HG02943 (cell line): ENCODE results near the gene NPHP4.
"Not testable (repeated sequence)": the region's sequence is repeated elsewhere in the genome, so short reads cannot be mapped to it uniquely, and the experiment has no call there.

Experiments used
- ATAC-seq: cut with Tn5 transposase; IDR thresholded peaks from one replicate; pipeline ENCODE4 v1.9.1; 2021; ENCODE audit warnings: mild to moderate bottlenecking, low read depth, moderate library complexity; ENCODE audit not compliant: unreplicated experiment

NPHP4 gene

GRCh38 chr1:6025269-6026094 is 33.3 kb upstream of the NPHP4 start:
- no peak for ATAC-seq

GRCh38 chr1:6024376-6024775 is 32.2 kb upstream of the NPHP4 start:
- no peak for ATAC-seq

DNA sequence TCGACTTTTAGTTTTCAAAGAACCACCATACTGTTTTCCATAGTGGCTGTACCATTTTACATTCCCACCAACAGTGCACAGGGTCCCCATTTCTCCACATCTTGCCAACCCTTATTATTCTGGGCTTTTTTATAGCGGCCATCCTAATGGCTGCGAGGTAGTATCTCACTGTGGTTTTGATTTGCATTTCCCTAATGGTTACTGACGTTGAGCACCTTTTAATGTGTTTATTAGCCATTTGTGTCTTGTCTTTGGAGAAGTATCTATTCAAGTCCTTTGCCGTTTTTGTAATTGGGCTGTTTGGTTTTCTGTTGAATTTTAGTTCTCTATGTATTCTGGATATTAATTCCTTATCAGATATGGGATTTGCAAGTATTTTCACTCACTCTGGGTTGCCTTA is 31.1 kb upstream of the NPHP4 start:
- ATAC-seq, result no peak

GRCh38 chr1:6022193-6022592 is 30.0 kb upstream of the NPHP4 start:
- ATAC-seq, result no peak

GRCh38 chr1:6019166-6019845 is 27.1 kb upstream of the NPHP4 start:
- no peak for ATAC-seq

DNA sequence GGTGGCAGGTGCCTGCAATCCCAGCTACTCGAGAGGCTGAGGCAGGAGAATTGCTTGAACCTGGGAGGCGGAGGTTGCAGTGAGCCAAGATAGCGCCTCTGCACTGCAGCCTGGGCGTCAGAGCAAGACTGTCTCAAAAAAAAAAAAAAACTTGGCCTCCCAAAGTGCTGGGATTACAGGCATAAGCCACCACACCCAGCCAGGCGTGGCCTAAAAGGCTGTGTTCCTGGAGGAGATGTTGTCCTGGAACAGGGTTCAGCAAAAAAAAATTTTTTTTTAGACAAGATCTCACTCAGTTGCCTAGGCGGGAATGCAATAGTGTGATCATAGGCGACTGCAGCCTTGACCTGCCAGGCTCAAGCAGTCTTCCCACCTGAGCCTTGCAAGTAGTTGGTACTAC is 25.4 kb upstream of the NPHP4 start:
- not testable (repeated sequence) for ATAC-seq

GRCh38 chr1:6016191-6016865 is 24.1 kb upstream of the NPHP4 start:
- no peak for ATAC-seq

DNA sequence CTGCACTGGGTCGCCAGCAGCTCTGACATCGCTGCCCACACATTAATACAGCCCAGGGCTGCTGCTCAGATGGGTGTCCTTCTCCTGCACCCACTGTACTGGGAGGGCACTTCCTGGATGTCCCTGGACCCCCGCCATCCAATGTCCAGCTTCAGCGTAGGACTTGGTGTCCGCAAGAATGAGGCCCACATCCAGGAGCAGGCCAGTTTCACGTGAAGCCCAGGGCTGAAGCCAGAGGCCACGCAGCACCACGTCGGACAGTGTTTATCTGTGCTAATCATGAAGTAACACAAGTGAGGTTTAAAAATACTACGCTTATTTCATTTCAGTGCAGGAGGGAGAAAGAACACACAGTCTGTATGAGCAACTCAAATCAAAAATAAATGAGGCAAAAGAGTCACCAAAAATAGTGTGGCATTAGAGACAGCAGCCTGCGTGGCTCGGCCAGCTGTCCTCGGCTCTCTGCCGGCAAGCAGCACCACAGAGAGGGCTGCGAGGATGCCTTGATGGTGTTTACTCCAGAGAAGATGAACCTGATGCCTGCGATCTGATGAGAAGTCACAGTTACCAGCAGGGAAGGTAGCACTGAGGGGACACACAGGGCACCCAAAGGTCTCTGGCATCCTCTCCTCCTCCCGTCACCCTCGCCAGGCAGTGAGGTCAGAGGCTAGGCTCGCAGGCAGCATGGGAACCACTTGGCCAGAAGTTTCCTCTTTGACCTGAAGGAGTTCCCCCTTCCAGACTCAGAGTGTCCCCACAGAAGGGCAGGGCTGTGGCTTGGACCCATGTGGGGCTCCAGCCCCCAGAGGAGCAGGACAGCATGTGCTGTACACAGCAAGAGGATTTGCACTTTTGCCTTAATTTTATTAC is 22.1 kb upstream of the NPHP4 start:
- no peak for ATAC-seq

GRCh38 chr1:6013491-6013890 is 21.3 kb upstream of the NPHP4 start:
- ATAC-seq, result no peak

DNA sequence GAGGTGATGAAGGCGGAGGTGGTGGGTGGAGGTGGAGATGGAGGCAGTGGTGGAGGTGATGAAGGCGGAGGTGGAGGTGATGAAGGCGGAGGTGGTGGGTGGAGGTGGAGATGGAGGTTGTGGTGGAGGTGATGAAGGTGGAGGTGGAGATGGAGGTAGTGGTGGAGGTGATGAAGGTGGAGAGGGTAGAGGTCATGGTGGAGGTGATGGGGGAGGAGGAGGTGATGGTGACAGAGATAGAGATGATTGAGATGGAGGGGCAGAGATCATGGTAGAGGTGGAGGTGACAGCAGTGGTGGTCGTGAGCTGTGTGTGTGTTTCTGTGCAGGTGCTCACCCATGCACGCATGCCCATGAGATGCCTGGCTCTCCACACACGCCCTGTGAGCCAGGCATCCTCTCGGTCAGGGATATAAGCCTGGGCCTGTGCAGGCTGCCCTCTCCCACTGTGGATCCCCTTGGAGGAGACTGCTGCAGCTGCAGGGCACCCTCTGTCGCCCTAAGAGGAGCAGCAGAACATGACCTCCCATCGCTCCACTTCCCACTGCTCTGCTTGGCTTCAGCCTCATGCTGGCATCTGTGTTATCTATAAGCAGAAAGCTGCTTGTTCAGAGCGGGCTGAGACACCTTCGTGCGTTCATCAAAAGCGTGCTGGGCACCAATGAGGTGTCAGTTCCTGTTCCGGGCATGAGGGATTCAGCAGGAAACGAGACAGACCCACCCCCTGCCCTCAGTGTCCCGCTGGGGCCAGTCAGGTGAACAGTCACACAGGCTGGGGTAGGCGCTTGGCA is 20.5 kb upstream of the NPHP4 start:
- no peak for ATAC-seq

GRCh38 chr1:6011946-6012258 is 19.7 kb upstream of the NPHP4 start:
- ATAC-seq, result no peak

- ATAC-seq, result no peak
These were observed 19.1 kb upstream of the NPHP4 start for GRCh38 chr1:6011161-6011945.

GRCh38 chr1:6010554-6010953 is 18.3 kb upstream of the NPHP4 start:
- no peak for ATAC-seq

DNA sequence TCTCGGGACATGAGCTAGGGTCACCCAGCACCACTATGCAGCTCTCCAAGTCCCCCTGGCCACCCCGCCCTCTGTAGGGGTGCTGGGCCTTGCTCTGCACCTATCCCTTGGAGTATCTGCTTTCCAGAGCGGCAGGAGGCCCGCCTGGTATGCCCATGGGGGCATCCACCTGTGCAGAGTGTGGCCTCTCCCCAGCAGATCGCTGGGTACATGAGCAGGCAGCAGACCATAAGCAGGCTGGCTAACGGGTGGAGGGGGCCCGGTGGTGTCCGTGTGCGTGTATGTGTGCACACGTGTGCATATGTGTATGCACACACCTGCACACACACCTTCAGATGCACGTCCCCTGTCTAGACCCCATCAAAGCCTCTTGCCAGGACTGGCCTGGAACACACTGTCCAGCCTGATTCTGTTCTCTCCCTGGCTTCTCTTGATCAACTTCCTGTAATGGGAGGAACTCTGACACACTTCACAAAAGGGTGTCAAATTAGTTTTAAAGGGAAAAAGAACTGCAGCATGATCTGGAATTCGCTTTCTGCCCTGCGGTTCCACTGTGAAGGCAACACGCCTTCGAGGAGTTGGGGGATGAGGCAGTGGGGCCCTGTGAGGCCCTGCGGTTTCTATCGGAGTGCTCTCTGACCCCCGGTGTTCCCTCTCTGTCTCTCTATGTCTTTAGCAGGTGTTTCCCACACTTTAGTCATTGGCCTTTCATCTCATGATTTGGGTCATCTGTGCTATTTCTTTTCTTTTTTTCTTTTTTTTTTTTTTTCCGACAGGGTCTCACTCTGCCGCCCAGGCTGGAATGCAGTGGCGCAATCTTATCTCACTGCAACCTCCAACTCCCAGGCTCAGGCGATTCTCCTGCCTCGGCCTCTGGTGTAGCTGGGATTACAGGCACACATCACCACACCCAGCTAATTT is 17.2 kb upstream of the NPHP4 start:
- ATAC-seq, result no peak

DNA sequence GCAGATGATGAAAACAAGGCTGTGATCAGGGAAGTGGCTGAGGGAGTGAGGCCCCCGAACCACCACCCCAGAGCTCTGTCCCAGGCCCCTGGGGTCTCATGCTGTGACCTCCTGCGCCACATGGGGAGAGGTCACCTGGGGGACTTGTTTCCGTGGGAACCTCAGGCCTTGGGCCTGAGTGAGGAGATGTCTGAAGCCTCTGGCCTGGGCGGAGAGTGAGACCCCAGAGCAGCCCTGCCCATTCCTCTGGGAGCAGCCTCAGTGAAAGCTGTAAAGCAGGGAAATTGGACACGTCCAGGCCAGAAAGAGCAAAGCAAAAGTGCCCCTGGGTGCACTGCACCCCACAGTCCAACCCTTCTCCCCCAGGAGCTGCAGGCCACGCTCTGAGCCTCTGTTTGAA is 16.5 kb upstream of the NPHP4 start:
- ATAC-seq, result no peak

GRCh38 chr1:6008084-6008415 is 15.8 kb upstream of the NPHP4 start:
- ATAC-seq, result no peak

GRCh38 chr1:6007318-6008083 is 15.3 kb upstream of the NPHP4 start:
- ATAC-seq, result no peak

DNA sequence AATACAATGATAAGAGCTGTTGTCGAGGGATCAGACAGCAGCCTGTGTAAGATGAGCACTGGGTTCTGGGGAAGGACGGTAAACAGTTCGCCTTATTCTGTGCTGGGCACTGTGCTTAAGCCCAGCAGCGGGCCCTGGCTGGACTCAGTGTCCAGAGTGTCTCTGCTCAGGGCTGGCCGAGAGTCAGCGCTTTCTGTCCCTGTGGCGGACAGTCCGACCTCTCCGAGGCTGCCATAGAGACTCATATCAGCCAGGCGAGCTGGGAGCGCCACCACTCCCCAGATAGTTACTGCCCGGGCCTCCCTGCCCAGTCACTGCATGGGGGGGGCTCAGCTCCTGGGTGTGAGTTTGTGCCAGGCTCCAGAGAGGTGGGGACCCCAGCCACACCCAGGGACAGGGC is 14.7 kb upstream of the NPHP4 start:
- no peak for ATAC-seq
